GM12878 (cell line): ENCODE data around the gene SORCS2. TPM values are rescaled to one million over a fixed set of nuclear protein-coding genes. Genes with fewer than 3 reads are reported as not detected.

Source experiments
- ATAC-seq: fragments of 200-7000 bp; cut with Tn5 transposase; 3 replicates; pipeline ENCODE4 v1.9.1; 2020; ENCODE audit warnings: mild to moderate bottlenecking, moderate library complexity
- BruUV-seq: library from RNA; stranded (reverse); fragments of 400-500 nt; replicated peaks from 2 replicates; lab custom pipeline; 2021; lab: Mats Ljungman, UMichigan
- CTCF ChIA-PET: fragments of 300-600 bp; sonication (Branson Sonifier 250); formaldehyde crosslinking; extraction: SDS; loops from one replicate; lab custom pipeline; 2021; ENCODE audit warnings: inconsistent platforms; lab: Yijun Ruan, JAX
- POLR2A ChIA-PET: fragments of 350-600 bp; formaldehyde crosslinking; extraction: SDS; loops from one replicate; lab custom pipeline; 2021; ENCODE audit warnings: inconsistent platforms; lab: Charles Lee
- RAD21 ChIA-PET: fragments of 300-600 bp; sonication (Branson Sonifier 250); formaldehyde crosslinking; loops from one replicate; lab custom pipeline; 2023; ENCODE audit warnings: antibody characterized with exemption; ENCODE audit not compliant: unreplicated experiment; lab: Charles Lee
- SMC1A ChIA-PET: fragments of 300-600 bp; sonication (Branson Sonifier 250); formaldehyde crosslinking; loops from one replicate; lab custom pipeline; 2023; ENCODE audit not compliant: unreplicated experiment, uncharacterized antibody; lab: Charles Lee
- DNase-seq: peaks from one replicate; pipeline ENCODE4 v3.0.0-alpha.2; 2011; ENCODE audit warnings: low read depth, low spot score
- FAIRE-seq: peaks from 3 replicates; lab custom pipeline; 2011; peaks lifted over from hg19 to GRCh38; lab: Jason Lieb, UNC
- H2AFZ ChIP-seq: 2 replicates; pipeline ENCODE4 v1.6.0; 2011; ENCODE audit warnings: low read depth, low read length, control low read depth; ENCODE audit not compliant: control insufficient read depth
- H3K27ac ChIP-seq: 2 replicates; pipeline ENCODE4 v1.5.1; 2011; ENCODE audit warnings: control low read depth; ENCODE audit not compliant: control insufficient read depth, insufficient read depth
- H3K27me3 ChIP-seq, 2 experiments: replicated peaks in 1 of 2; 2 replicates each; pipeline versions ENCODE4 v1.6.0 to v1.6.1; 2011; ENCODE audit warnings: low read length in 1 of 2; ENCODE audit not compliant: control insufficient read depth in 2 of 2, insufficient read depth in 2 of 2
- H3K36me3 ChIP-seq, 2 experiments: 2 replicates each; pipeline ENCODE4 v1.5.1; 2011; ENCODE audit warnings: low read length in 1 of 2; ENCODE audit not compliant: control insufficient read depth in 2 of 2, insufficient read depth in 2 of 2
- H3K4me1 ChIP-seq: 2 replicates; pipeline ENCODE4 v1.6.1; 2011; ENCODE audit warnings: mild to moderate bottlenecking, low read length, moderate library complexity, mixed read lengths; ENCODE audit not compliant: control insufficient read depth, insufficient read depth
- H3K4me2 ChIP-seq: 2 replicates; pipeline ENCODE4 v1.6.0; 2011; ENCODE audit warnings: control low read depth; ENCODE audit not compliant: control insufficient read depth, insufficient read depth
- H3K4me3 ChIP-seq: fragments of 200-600 bp; sonication (generic); 2 replicates; pipeline ENCODE4 v1.5.1; 2016
- H3K79me2 ChIP-seq: 2 replicates; pipeline ENCODE4 v1.6.0; 2011; ENCODE audit warnings: low read length; ENCODE audit not compliant: control insufficient read depth, insufficient read depth
- H3K9ac ChIP-seq: 2 replicates; pipeline ENCODE4 v1.8.0; 2011; ENCODE audit warnings: low read length, control low read depth, mixed read lengths; ENCODE audit not compliant: control insufficient read depth, insufficient read depth
- H3K9me3 ChIP-seq: replicated peaks from 3 replicates; pipeline ENCODE4 v1.5.1; 2011; ENCODE audit warnings: mild to moderate bottlenecking, low read length; ENCODE audit not compliant: control insufficient read depth, insufficient read depth
- H4K20me1 ChIP-seq: 2 replicates; pipeline ENCODE4 v1.6.0; 2011; ENCODE audit not compliant: control insufficient read depth, insufficient read depth
- BACH1 ChIP-seq: fragments of 450-650 bp; IDR thresholded peaks from 2 replicates; pipeline ENCODE4 v1.6.1; 2017; ENCODE audit warnings: mild to moderate bottlenecking, borderline replicate concordance
- BCL11A ChIP-seq: IDR thresholded peaks from 2 replicates; pipeline ENCODE4 v1.6.1; 2011; ENCODE audit warnings: low read depth, low read length
- BRCA1 ChIP-seq: IDR thresholded peaks from 2 replicates; pipeline ENCODE4 v1.6.1; 2011; ENCODE audit warnings: low read depth, low read length, improper control_type of control experiment
- CHD1 ChIP-seq: IDR thresholded peaks from 2 replicates; pipeline ENCODE4 v1.6.1; 2012; ENCODE audit warnings: low read depth, low read length, improper control_type of control experiment
- ETV6 ChIP-seq, 2 experiments: fragments of 450-650 bp in 1 of 2; IDR thresholded peaks in 1 of 2; conservative IDR thresholded peaks in 1 of 2; 2 replicates each; pipeline ENCODE4 v1.6.1; 2014; ENCODE audit warnings: antibody characterized with exemption in 1 of 2, borderline replicate concordance in 1 of 2, low read depth in 1 of 2, mild to moderate bottlenecking in 1 of 2, moderate library complexity in 1 of 2
- FOS ChIP-seq: IDR thresholded peaks from 3 replicates; pipeline ENCODE4 v1.6.1; 2011; ENCODE audit warnings: borderline replicate concordance; ENCODE audit not compliant: insufficient read length; ENCODE audit errors: extremely low read depth
- HDGF ChIP-seq: fragments of 450-650 bp; IDR thresholded peaks from 2 replicates; pipeline ENCODE4 v1.6.1; 2016; ENCODE audit warnings: antibody characterized with exemption
- KDM1A ChIP-seq: fragments of 200-600 bp; sonication (generic); IDR thresholded peaks from 2 replicates; pipeline ENCODE4 v1.6.1; 2016; ENCODE audit warnings: borderline replicate concordance
- MAX ChIP-seq: IDR thresholded peaks from 2 replicates; pipeline ENCODE4 v1.6.1; 2012; ENCODE audit warnings: low read depth, low read length, improper control_type of control experiment
- MEF2B ChIP-seq: fragments of 450-650 bp; IDR thresholded peaks from 2 replicates; pipeline ENCODE4 v1.6.1; 2018; ENCODE audit warnings: mild to moderate bottlenecking, moderate library complexity; ENCODE audit not compliant: partially characterized antibody, poor library complexity, severe bottlenecking
- NFXL1 ChIP-seq: fragments of 450-650 bp; IDR thresholded peaks from 2 replicates; pipeline ENCODE4 v1.6.1; 2017; ENCODE audit warnings: antibody characterized with exemption, mild to moderate bottlenecking, borderline replicate concordance
- PML ChIP-seq: IDR thresholded peaks from 2 replicates; pipeline ENCODE4 v1.6.1; 2012; ENCODE audit warnings: low read length, inconsistent platforms
- RAD21 ChIP-seq: IDR thresholded peaks from 2 replicates; pipeline ENCODE4 v1.6.1; 2011; ENCODE audit warnings: mild to moderate bottlenecking, low read depth, low read length, moderate library complexity; ENCODE audit not compliant: insufficient read depth
- SIX5 ChIP-seq: IDR thresholded peaks from 2 replicates; pipeline ENCODE4 v1.6.1; 2011; ENCODE audit warnings: mild to moderate bottlenecking, low read depth, low read length, moderate library complexity; ENCODE audit not compliant: severe bottlenecking
- SMAD5 ChIP-seq: IDR thresholded peaks from 2 replicates; pipeline ENCODE4 v1.6.1; 2016; ENCODE audit warnings: antibody characterized with exemption, low read depth
- SP1 ChIP-seq: IDR thresholded peaks from one replicate; pipeline ENCODE4 v1.6.1; 2011; ENCODE audit warnings: low read depth, low read length
- ZNF384 ChIP-seq: IDR thresholded peaks from 2 replicates; pipeline ENCODE4 v1.6.1; 2012; ENCODE audit warnings: low read depth, mild to moderate bottlenecking, low read length, improper control_type of control experiment, borderline replicate concordance
- WGBS: methylation state at CpG from one replicate; pipeline ENCODE4 v1.1.6; 2016; ENCODE audit warnings: low lambda C conversion rate; ENCODE audit not compliant: insufficient replicate concordance, insufficient coverage; ENCODE audit errors: missing lambda C conversion rate; 5-methylcytosine and 5-hydroxymethylcytosine counted together
- in situ Hi-C: fragments of 300-500 bp; cut with MboI; formaldehyde crosslinking; loops from 9 replicates; pipeline ENCODE4 v1.14.3; 2018; ENCODE audit warnings: mixed read lengths
- intact Hi-C: fragments of 100-400 bp; cut with micrococcal nuclease; formaldehyde crosslinking; loops from one replicate; pipeline ENCODE4 v1.14.2; 2022; ENCODE audit not compliant: unreplicated experiment
- polyA plus RNA-seq, 11 experiments: library from polyadenylated mRNA; depleted of rRNA in 4 of 11; unstranded in 6 of 11; stranded (reverse) in 5 of 11; fragments of >200 nt; fragmentation: Nextera tagmentation in 4 of 11; fragmentation: Illumina TruSeq in 1 of 11; extraction: Ambion mirVana in 4 of 11; extraction: Trizol in 1 of 11; gene quantifications; 1 replicate in 1 of 11; 2 replicates in 10 of 11; pipeline versions ENCODE4 v1.2.1 to v1.2.3, GENCODE V29; 2011 to 2016; ENCODE audit warnings: inconsistent platforms in 2 of 11, missing spikeins in 2 of 11, low read depth in 1 of 11
- total RNA-seq, 4 experiments: library from RNA; depleted of rRNA in 3 of 4; stranded (reverse); fragments of >200 nt in 3 of 4; fragmentation: Illumina TruSeq in 1 of 4; extraction: Trizol in 1 of 4; gene quantifications; 2 replicates each; pipeline versions ENCODE4 v1.2.1 to v1.2.3, GENCODE V29; 2013 to 2021

The SORCS2 gene
- total and polyA plus RNA-seq, 10 of the 15 experiments (the other 5 are each of a cell fraction or from before 2014, with no cell fraction given): 0.01 to 0.15 (median 0.05) TPM; not detected in 5

GRCh38 chr4:7658341-7659204 is 466.2 kb downstream of the SORCS2 start:
- Histone ChIP-seq H3K36me3 (no peaks in the 10 kb centered on the region), H3K9me3 (no peaks in the 10 kb centered on the region), H3K27me3 (no peaks in the 10 kb centered on the region; a peak in 2 of 4 replicates), H4K20me1 (no peaks in the 10 kb centered on the region), H3K79me2 (no peaks in the 10 kb centered on the region), H3K4me3 (no peak overlapping the region), H2AFZ (no peak overlapping the region), H3K4me2 (no peak overlapping the region), H3K4me1 (no peaks in the 10 kb centered on the region), H3K27ac (no peak overlapping the region), H3K9ac (no peak overlapping the region)
- POLR2A ChIA-PET: no interaction called here
- 44% methylated on average over 5 of the region's 5 CpGs for WGBS
- CTCF ChIA-PET: no interaction called here
- no peak for TF ChIP-seq SIX5
- no peak for TF ChIP-seq BRCA1
- no peak for TF ChIP-seq NFXL1
- TF ChIP-seq MAX: no peak
- TF ChIP-seq BACH1: no peak
- TF ChIP-seq PML: no peak
- no peak for TF ChIP-seq KDM1A
- TF ChIP-seq ZNF384: no peak
- no peak for TF ChIP-seq CHD1
- no peak for TF ChIP-seq BCL11A
- TF ChIP-seq MEF2B: no peak
- TF ChIP-seq SP1: no peak
- TF ChIP-seq FOS: no peak
- no peak for TF ChIP-seq HDGF
- no peak for TF ChIP-seq RAD21
- no peak for TF ChIP-seq SMAD5
- no peak for TF ChIP-seq ETV6 (conservative IDR thresholded peaks at IDR 0.05 in 1 of 2, IDR thresholded peaks at IDR 0.05 in 1 of 2; ENCODE audit: borderline replicate concordance in 1 of 2, low read depth in 1 of 2)
- RAD21 ChIA-PET: no interaction called here
- in situ Hi-C loops: no loop called here
- intact Hi-C loops: no loop called here
- ATAC-seq (no peak), FAIRE-seq (no peak), DNase-seq (no peak)
- SMC1A ChIA-PET: no interaction called here
- no TSS peak for BruUV-seq
